ENCODE results near the gene CLEC10A. TPM values are rescaled to one million over a fixed set of nuclear protein-coding genes. Genes with fewer than 3 reads are reported as not detected.

The CLEC10A gene
- total and polyA plus RNA-seq, 2 donors (not counting 3 experiments of a cell fraction or from before 2014, with no cell fraction given) = 0.14 TPM; not detected in 1

DNA sequence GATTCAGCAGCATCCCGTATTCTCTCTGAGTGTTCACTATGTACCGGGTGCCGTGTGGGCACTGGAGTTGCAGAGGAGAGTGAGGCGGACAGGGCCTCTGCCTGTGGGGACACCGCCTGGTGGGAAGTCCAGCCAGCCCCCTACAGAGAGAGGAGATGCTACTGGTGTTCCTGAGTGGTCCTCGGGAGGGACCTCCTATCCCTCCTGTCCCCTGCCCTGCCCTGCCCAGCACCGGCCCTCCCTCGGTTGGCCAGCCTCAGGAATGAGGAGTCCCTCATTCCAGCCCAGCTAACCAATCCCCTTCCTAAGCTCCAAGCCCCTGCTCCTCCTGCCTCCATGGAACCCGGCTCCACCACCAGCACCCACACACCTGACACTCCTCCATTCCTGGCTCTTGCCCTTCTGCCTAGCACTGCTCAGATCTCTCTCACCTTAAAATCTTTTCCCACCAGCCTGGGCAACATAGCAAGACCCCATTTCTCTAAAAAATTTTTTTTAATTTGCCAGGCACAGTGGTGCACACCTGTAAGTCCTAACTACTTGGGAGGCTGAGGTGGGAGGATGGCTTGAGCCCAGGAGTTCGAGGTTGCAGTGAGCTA is 32.6 kb upstream of the CLEC10A start:
- BruUV-seq (replicated peaks) = no TSS peak
- no peak overlapping the region for H3K27ac ChIP-seq (ENCODE audit: insufficient read depth, low read depth, low read length)
- intact Hi-C loops (cut with micrococcal nuclease) (no loop called here), dilution Hi-C loops (cut with MboI; ENCODE audit: extremely low pct_ligation_motif_present, low sequenced_read_pairs) (no loop called here)
- H3K9ac ChIP-seq (replicated peaks; ENCODE audit: extremely low read depth, insufficient read depth, low read length) = no peak overlapping the region
- no peaks in the 10 kb centered on the region for H3K9me1 ChIP-seq (replicated peaks; ENCODE audit: control insufficient read depth, extremely low read depth, insufficient read depth, low read length)
- H2AFZ ChIP-seq (ENCODE audit: low read depth, low read length) = no peak overlapping the region
- H3K4me3 ChIP-seq (replicated peaks in 1 of 3; ENCODE audit: insufficient read depth in 1 of 3, low read depth in 1 of 3, low read length in 3 of 3) = no peak overlapping the region
- no peaks in the 10 kb centered on the region for H3K79me2 ChIP-seq (ENCODE audit: control insufficient read depth, insufficient read depth, low read length)
- no peak for FAIRE-seq
- no peaks in the 10 kb centered on the region for H4K20me1 ChIP-seq (replicated peaks; ENCODE audit: control insufficient read depth, extremely low read depth, insufficient read depth, low read length)
- no peaks in the 10 kb centered on the region for H3K9me3 ChIP-seq (replicated peaks; ENCODE audit: control insufficient read depth, insufficient read depth, low read length)
- no peak overlapping the region for H3K4me2 ChIP-seq (ENCODE audit: insufficient read depth, low read length)
- H3K4me1 ChIP-seq (ENCODE audit: control insufficient read depth, extremely low read depth, insufficient read depth, low read length) = no peaks in the 10 kb centered on the region
- H3K36me3 ChIP-seq (ENCODE audit: control insufficient read depth in 2 of 2, extremely low read depth in 1 of 2, insufficient read depth in 2 of 2, low read length in 2 of 2) = no peaks in the 10 kb centered on the region
- no peak for DNase-seq (ENCODE audit: low read depth, low spot score)
- CTCF ChIA-PET = interaction anchor here (1.0 kb wide), 1 partner anchor 21 kb away, joined by 3 read pairs; no protein-coding TSS in a partner anchor
- POLR2A ChIA-PET = no interaction called here
- peaks cover 0 to 1% of the 10 kb centered on the region in 2 experiments for H3K27me3 ChIP-seq (ENCODE audit: control insufficient read depth in 2 of 2, insufficient read depth in 2 of 2, low read length in 2 of 2)
- TF ChIP-seq, protein P1, sequence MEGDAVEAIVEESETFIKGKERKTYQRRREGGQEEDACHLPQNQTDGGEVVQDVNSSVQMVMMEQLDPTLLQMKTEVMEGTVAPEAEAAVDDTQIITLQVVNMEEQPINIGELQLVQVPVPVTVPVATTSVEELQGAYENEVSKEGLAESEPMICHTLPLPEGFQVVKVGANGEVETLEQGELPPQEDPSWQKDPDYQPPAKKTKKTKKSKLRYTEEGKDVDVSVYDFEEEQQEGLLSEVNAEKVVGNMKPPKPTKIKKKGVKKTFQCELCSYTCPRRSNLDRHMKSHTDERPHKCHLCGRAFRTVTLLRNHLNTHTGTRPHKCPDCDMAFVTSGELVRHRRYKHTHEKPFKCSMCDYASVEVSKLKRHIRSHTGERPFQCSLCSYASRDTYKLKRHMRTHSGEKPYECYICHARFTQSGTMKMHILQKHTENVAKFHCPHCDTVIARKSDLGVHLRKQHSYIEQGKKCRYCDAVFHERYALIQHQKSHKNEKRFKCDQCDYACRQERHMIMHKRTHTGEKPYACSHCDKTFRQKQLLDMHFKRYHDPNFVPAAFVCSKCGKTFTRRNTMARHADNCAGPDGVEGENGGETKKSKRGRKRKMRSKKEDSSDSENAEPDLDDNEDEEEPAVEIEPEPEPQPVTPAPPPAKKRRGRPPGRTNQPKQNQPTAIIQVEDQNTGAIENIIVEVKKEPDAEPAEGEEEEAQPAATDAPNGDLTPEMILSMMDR (IDR thresholded peaks at IDR 0.05; ENCODE audit: extremely low read depth in 1 of 2, insufficient read depth in 1 of 2, low read depth in 1 of 2, low read length in 2 of 2) = no peak
- no peak for TF ChIP-seq JUN (IDR thresholded peaks at IDR 0.05; ENCODE audit: borderline replicate concordance, insufficient read depth, insufficient read length, low read depth)
- no peak for TF ChIP-seq POLR2AphosphoS5 (IDR thresholded peaks at IDR 0.05; ENCODE audit: insufficient read depth, low read depth, low read length)
- no peak for TF ChIP-seq POLR2A (IDR thresholded peaks at IDR 0.05; ENCODE audit: low read depth, low read length)
- no peak for TF ChIP-seq MYC (IDR thresholded peaks at IDR 0.05; ENCODE audit: low read depth, low read length)

Measured in endothelial cell of umbilical vein (primary cell).